ENCODE data around the gene ACTR1B.

Gene ACTR1B

GRCh38 chr2:97644023-97644717, 19.7 kb downstream of the ACTR1B start:
- TF ChIP-seq, protein P1, sequence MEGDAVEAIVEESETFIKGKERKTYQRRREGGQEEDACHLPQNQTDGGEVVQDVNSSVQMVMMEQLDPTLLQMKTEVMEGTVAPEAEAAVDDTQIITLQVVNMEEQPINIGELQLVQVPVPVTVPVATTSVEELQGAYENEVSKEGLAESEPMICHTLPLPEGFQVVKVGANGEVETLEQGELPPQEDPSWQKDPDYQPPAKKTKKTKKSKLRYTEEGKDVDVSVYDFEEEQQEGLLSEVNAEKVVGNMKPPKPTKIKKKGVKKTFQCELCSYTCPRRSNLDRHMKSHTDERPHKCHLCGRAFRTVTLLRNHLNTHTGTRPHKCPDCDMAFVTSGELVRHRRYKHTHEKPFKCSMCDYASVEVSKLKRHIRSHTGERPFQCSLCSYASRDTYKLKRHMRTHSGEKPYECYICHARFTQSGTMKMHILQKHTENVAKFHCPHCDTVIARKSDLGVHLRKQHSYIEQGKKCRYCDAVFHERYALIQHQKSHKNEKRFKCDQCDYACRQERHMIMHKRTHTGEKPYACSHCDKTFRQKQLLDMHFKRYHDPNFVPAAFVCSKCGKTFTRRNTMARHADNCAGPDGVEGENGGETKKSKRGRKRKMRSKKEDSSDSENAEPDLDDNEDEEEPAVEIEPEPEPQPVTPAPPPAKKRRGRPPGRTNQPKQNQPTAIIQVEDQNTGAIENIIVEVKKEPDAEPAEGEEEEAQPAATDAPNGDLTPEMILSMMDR (IDR thresholded peaks at IDR 0.05), result no peak

DNA sequence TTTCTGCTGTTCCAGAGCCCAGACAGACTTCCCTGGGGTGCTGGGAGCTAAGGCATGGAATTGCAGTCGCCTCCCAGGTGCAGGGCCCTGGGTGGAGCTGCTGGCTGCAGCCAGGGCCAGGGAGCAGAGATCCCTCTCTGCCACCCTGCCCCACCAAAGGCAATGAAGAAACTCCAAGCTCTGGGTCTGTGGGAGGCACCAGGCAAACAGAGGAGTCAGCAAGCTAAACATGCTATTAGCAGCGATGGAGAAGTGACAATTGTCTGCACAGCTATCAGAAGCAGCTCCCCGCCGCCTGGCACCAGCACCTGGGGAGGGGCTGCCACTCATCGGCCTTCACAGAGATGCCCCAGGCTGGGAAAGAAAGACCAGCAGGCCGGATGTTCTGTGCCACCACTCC, 45.9 kb downstream of the ACTR1B start:
- TF ChIP-seq, protein P1 (IDR thresholded peaks at IDR 0.05), result no peak
